ENCODE measurements around the gene PRSS38. TPM values are rescaled to one million over a fixed set of nuclear protein-coding genes. Genes with fewer than 3 reads are reported as not detected.

Gene PRSS38
- total RNA-seq, 1 donor from 2014 or later = not detected

DNA sequence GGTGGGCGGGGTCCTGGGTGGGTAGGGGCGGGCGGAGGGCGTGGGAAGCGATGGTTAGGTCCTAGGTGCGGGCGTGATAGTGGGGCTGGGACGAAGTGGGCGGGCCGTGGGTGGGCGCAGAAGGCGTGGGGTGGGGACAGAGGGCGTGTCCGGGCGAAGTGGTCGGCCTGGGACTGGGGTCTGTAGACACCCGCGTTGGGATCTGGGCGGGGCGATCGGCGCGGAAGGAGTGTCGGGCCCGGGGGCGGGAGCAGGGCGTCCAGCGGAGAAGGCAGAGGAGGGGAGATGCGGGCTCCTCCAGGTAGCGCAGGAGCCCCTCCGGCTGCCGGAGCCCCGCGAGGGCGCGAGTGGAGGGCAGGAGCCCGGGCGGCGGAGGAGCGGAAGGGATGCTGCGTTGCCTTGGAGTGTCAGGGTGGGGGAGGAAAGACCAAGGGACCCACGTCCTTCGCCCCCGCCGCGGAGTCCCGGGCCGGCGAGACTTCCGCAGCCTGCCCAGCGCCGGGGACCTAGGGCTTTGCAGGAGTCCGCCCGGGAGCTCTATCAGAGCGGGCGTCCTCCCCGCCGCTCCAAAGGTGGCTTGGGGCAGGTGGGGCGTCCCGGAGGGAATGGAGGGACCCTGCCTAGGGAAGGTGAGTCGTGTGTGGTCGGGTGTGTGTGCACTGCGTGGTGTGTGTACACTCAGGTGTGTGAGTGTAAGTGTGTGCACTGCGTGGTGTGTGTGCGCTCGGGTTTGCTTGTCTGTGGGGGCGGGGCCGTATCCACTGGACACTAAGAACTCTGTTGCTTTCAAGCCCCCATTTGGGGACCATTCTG is 27.0 kb upstream of the PRSS38 start:
- Mint-ChIP-seq H3K36me3 (ENCODE audit: unreplicated experiment) (peaks cover 4% of the 10 kb centered on the region), H3K27ac (ENCODE audit: unreplicated experiment) (no peak overlapping the region), H3K4me3 (ENCODE audit: unreplicated experiment) (peak overlapping the region; percentile 83), H3K4me1 (ENCODE audit: low read depth, unreplicated experiment) (no peaks in the 10 kb centered on the region), H3K27me3 (ENCODE audit: unreplicated experiment) (peaks cover 14% of the 10 kb centered on the region), H3K9me3 (ENCODE audit: unreplicated experiment) (peaks cover 3% of the 10 kb centered on the region)
- DNase-seq = peak; percentile 74
- TF ChIP-seq, protein P1, sequence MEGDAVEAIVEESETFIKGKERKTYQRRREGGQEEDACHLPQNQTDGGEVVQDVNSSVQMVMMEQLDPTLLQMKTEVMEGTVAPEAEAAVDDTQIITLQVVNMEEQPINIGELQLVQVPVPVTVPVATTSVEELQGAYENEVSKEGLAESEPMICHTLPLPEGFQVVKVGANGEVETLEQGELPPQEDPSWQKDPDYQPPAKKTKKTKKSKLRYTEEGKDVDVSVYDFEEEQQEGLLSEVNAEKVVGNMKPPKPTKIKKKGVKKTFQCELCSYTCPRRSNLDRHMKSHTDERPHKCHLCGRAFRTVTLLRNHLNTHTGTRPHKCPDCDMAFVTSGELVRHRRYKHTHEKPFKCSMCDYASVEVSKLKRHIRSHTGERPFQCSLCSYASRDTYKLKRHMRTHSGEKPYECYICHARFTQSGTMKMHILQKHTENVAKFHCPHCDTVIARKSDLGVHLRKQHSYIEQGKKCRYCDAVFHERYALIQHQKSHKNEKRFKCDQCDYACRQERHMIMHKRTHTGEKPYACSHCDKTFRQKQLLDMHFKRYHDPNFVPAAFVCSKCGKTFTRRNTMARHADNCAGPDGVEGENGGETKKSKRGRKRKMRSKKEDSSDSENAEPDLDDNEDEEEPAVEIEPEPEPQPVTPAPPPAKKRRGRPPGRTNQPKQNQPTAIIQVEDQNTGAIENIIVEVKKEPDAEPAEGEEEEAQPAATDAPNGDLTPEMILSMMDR (IDR thresholded peaks at IDR 0.05; ENCODE audit: partially characterized antibody, unreplicated experiment) = no peak

DNA sequence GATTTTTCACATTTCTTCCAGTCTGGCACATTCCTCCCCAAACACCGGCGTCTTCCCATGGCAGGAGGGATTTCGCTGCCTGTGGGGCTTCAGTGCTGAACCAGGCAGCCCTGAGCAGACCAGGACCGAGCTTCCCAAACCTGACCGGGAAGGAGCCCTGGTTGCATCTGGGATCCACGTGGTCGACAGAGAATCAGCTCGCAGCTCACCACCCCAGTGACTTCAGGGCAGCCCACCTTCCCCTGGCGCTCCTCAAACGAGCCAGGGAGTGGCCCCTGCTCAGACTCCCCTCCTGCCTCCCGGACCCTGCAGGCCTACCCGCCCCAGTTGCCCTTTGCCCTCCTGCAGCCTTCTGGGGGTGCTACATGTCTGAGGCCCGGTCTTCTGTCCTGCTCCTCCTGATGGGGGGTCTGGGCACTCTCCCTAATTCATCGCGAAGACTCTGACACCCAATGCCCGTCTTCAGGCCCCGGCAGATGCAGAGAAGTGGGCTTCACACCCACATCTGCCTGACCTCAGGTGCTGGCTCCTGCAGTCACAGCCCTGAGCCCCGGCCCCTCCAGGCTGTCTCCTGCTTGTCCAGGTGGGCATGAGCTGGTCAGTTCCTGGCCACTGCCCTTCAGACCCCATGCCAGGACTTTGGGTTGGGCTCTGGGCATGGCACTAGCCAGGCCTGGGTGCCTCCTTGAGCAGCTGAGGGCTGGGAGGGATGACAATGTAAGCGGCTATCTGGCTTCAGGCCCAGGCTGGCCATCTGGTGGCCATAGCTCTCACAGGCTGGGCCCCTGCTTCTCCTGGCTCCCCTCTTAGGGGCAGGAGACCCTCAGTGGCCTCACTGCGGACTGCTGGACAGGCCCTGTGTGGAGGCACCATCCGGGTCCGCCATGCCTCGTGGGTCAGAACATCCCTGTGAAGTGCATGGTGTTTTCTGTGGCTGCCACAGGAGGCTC is 26.1 kb upstream of the PRSS38 start:
- no peaks in the 10 kb centered on the region for H3K4me1 Mint-ChIP-seq (ENCODE audit: low read depth, unreplicated experiment)
- H3K4me3 Mint-ChIP-seq (ENCODE audit: unreplicated experiment) = peak overlapping the region; percentile 83
- DNase-seq = no peak
- no peak overlapping the region for H3K27ac Mint-ChIP-seq (ENCODE audit: unreplicated experiment)
- H3K9me3 Mint-ChIP-seq (ENCODE audit: unreplicated experiment) = peaks cover 3% of the 10 kb centered on the region
- peaks cover 4% of the 10 kb centered on the region for H3K36me3 Mint-ChIP-seq (ENCODE audit: unreplicated experiment)
- TF ChIP-seq, protein P1 (IDR thresholded peaks at IDR 0.05; ENCODE audit: partially characterized antibody, unreplicated experiment) = no peak
- peaks cover 14% of the 10 kb centered on the region for H3K27me3 Mint-ChIP-seq (ENCODE audit: unreplicated experiment)

DNA sequence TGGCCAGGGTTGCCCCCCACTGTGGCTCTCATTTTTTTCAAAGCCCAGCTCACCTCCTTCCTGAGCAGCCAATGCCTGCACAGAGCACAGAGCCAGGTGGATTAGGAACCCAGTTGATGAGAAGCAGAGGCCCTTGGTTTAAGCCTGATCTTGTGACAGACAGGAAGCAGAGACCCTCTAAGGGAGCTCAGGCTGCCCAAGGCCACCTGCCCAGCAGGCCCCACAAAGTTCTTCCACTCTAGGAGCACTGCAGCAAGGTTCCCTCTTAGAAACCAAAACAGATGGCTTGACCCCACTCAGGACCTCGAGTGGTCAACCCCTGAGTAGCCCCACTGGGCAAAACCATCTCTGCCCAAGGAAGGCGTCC is 25.5 kb upstream of the PRSS38 start:
- TF ChIP-seq, protein P1 (IDR thresholded peaks at IDR 0.05; ENCODE audit: partially characterized antibody, unreplicated experiment) = no peak
- H3K4me1 Mint-ChIP-seq (ENCODE audit: low read depth, unreplicated experiment) = no peaks in the 10 kb centered on the region
- peaks cover 4% of the 10 kb centered on the region for H3K36me3 Mint-ChIP-seq (ENCODE audit: unreplicated experiment)
- peaks cover 3% of the 10 kb centered on the region for H3K9me3 Mint-ChIP-seq (ENCODE audit: unreplicated experiment)
- H3K27ac Mint-ChIP-seq (ENCODE audit: unreplicated experiment) = no peak overlapping the region
- DNase-seq = no peak
- H3K27me3 Mint-ChIP-seq (ENCODE audit: unreplicated experiment) = peaks cover 14% of the 10 kb centered on the region
- no peak overlapping the region for H3K4me3 Mint-ChIP-seq (ENCODE audit: unreplicated experiment)

DNA sequence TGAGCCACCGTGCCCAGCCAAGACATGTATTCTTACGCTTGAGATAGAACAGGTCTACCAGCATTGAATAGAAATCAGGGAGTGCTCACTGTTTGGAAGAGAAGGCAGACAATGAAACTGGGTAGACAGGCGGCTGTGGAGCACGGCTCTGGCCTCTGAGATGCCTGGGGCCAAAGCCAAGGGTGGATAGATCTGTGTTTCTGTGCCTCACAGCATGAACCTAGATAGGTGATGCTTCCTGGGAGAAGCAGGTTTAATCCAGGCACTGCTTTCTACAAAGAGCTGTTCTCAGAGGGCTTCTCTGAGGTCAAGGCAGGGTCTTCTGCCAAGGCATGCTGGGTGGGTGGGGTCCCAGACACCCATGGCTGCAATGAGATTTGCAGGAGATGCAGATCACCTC is 24.6 kb upstream of the PRSS38 start:
- peaks cover 14% of the 10 kb centered on the region for H3K27me3 Mint-ChIP-seq (ENCODE audit: unreplicated experiment)
- no peak overlapping the region for H3K4me3 Mint-ChIP-seq (ENCODE audit: unreplicated experiment)
- H3K27ac Mint-ChIP-seq (ENCODE audit: unreplicated experiment) = no peak overlapping the region
- DNase-seq = no peak
- no peaks in the 10 kb centered on the region for H3K4me1 Mint-ChIP-seq (ENCODE audit: low read depth, unreplicated experiment)
- TF ChIP-seq, protein P1 (IDR thresholded peaks at IDR 0.05; ENCODE audit: partially characterized antibody, unreplicated experiment) = no peak
- H3K36me3 Mint-ChIP-seq (ENCODE audit: unreplicated experiment) = peaks cover 4% of the 10 kb centered on the region
- H3K9me3 Mint-ChIP-seq (ENCODE audit: unreplicated experiment) = peaks cover 3% of the 10 kb centered on the region

All from glutamatergic neuron (in vitro differentiated cells).